RKO (cell line): ENCODE measurements around the gene GNB3.

Experiments
- DNase-seq: peaks from one replicate; pipeline ENCODE4 v3.0.0-alpha.2; 2016; ENCODE audit warnings: low spot score

GNB3 gene

GRCh38 chr12:6840761-6841515 is at the start of gene GNB3:
TSS of gene GNB3 (plus strand) at chr12:6840925. CDS start at chr12:6841288, 363 bp downstream.
- no peak for DNase-seq

- no peak for DNase-seq
Measured at GRCh38 chr12:6791931-6792520, 48.7 kb upstream of the GNB3 start.

- DNase-seq: no peak
Measured at GRCh38 chr12:6792522-6793201, 48.1 kb upstream of the GNB3 start.

- DNase-seq: no peak
Measured at GRCh38 chr12:6795088-6795487, 45.6 kb upstream of the GNB3 start.

GRCh38 chr12:6796576-6796975 is 44.1 kb upstream of the GNB3 start:
- DNase-seq: no peak

GRCh38 chr12:6799147-6799546 is 41.6 kb upstream of the GNB3 start:
- no peak for DNase-seq

GRCh38 chr12:6807170-6807569 is 33.6 kb upstream of the GNB3 start:
- no peak for DNase-seq

GRCh38 chr12:6809056-6809455 is 31.7 kb upstream of the GNB3 start:
- DNase-seq: no peak

GRCh38 chr12:6810758-6811157 is 30.0 kb upstream of the GNB3 start:
- no peak for DNase-seq

- DNase-seq: no peak
Measured at GRCh38 chr12:6813363-6813762, 27.4 kb upstream of the GNB3 start.

GRCh38 chr12:6816598-6816997 is 24.1 kb upstream of the GNB3 start:
- no peak for DNase-seq

- DNase-seq: no peak
Measured at GRCh38 chr12:6817098-6817497, 23.6 kb upstream of the GNB3 start.

- DNase-seq: no peak
Measured at GRCh38 chr12:6817662-6818157, 23.0 kb upstream of the GNB3 start.

GRCh38 chr12:6818222-6818621 is 22.5 kb upstream of the GNB3 start:
- no peak for DNase-seq

- no peak for DNase-seq
Measured at GRCh38 chr12:6818645-6819044, 22.1 kb upstream of the GNB3 start.

- DNase-seq: no peak
Measured at GRCh38 chr12:6819106-6820030, 21.4 kb upstream of the GNB3 start.

GRCh38 chr12:6820166-6820565 is 20.6 kb upstream of the GNB3 start:
- no peak for DNase-seq

- no peak for DNase-seq
Measured at GRCh38 chr12:6821591-6822425, 18.9 kb upstream of the GNB3 start, which contains the start of gene GPR162. TSS of gene GPR162 (plus strand) at chr12:6821821. CDS start at chr12:6823899, 2,078 bp downstream.

- no peak for DNase-seq
Measured at GRCh38 chr12:6822426-6823135, 18.1 kb upstream of the GNB3 start.
